Loucy (cell line): ENCODE data around the gene ANO10.

ENCODE experiments used
- H2AFZ ChIP-seq: fragments of 200-600 bp; sonication (generic); 2 replicates; pipeline ENCODE4 v1.6.0; 2016; ENCODE audit warnings: antibody characterized with exemption, mild to moderate bottlenecking, low read length, moderate library complexity
- H3F3A ChIP-seq: fragments of 200-600 bp; 2 replicates; pipeline ENCODE4 v1.6.0; 2016; ENCODE audit warnings: antibody characterized with exemption, low read depth, mild to moderate bottlenecking
- H3K27me3 ChIP-seq: fragments of 200-600 bp; sonication (generic); 2 replicates; pipeline ENCODE4 v1.6.1; 2014; ENCODE audit warnings: low read length, mild to moderate bottlenecking; ENCODE audit not compliant: insufficient read depth, poor library complexity, severe bottlenecking
- H3K36me3 ChIP-seq: fragments of 200-600 bp; sonication (generic); 2 replicates; pipeline ENCODE4 v1.6.1; 2016; ENCODE audit warnings: low read length; ENCODE audit not compliant: insufficient read depth
- H3K4me1 ChIP-seq: fragments of 200-600 bp; sonication (generic); 2 replicates; pipeline ENCODE4 v1.5.1; 2014; ENCODE audit warnings: low read length, mild to moderate bottlenecking; ENCODE audit not compliant: insufficient read depth, poor library complexity, severe bottlenecking
- H3K4me2 ChIP-seq: fragments of 200-600 bp; sonication (generic); 2 replicates; pipeline ENCODE4 v1.6.0; 2014; ENCODE audit warnings: antibody characterized with exemption, low read length, low read depth, mild to moderate bottlenecking; ENCODE audit not compliant: poor library complexity, severe bottlenecking
- H3K4me3 ChIP-seq: fragments of 200-600 bp; sonication (generic); 2 replicates; pipeline ENCODE4 v1.5.1; 2014; ENCODE audit warnings: low read length, mild to moderate bottlenecking, mixed read lengths; ENCODE audit not compliant: poor library complexity, severe bottlenecking
- H3K79me2 ChIP-seq: fragments of 200-600 bp; sonication (generic); 2 replicates; pipeline ENCODE4 v1.6.1; 2014; ENCODE audit warnings: low read length; ENCODE audit not compliant: insufficient read depth
- H3K9ac ChIP-seq: fragments of 200-600 bp; sonication (generic); 2 replicates; pipeline ENCODE4 v1.6.0; 2014; ENCODE audit warnings: mild to moderate bottlenecking, low read depth, low read length, moderate library complexity; ENCODE audit not compliant: poor library complexity, severe bottlenecking
- H3K9me2 ChIP-seq: fragments of 200-600 bp; sonication (generic); replicated peaks from 2 replicates; pipeline ENCODE4 v1.6.1; 2016; ENCODE audit warnings: low read depth, low read length, mixed read lengths
- H3K9me3 ChIP-seq: fragments of 200-600 bp; sonication (generic); 2 replicates; pipeline ENCODE4 v1.6.1; 2014; ENCODE audit warnings: mild to moderate bottlenecking, antibody characterized with exemption, low read length, low read depth; ENCODE audit not compliant: insufficient read depth
- H4K20me1 ChIP-seq: fragments of 200-600 bp; sonication (generic); 2 replicates; pipeline ENCODE4 v1.6.0; 2014; ENCODE audit warnings: antibody characterized with exemption, low read length, mild to moderate bottlenecking; ENCODE audit not compliant: insufficient read depth, poor library complexity, severe bottlenecking
- CTCF ChIP-seq: fragments of 200-600 bp; sonication (generic); conservative IDR thresholded peaks from 2 replicates; pipeline ENCODE4 v1.5.1; 2014; ENCODE audit warnings: mild to moderate bottlenecking, antibody characterized with exemption, low read length
- EZH2phosphoT487 ChIP-seq: fragments of 200-600 bp; IDR thresholded peaks from 2 replicates; pipeline ENCODE4 v1.6.1; 2018; ENCODE audit warnings: antibody characterized with exemption, mild to moderate bottlenecking, moderate library complexity, borderline replicate concordance

ANO10 gene

GRCh38 chr3:43391621-43392020 lies 230.2 kb downstream of the ANO10 start:
- Histone ChIP-seq H3K4me3 (no peak overlapping the region), H2AFZ (no peak overlapping the region), H3K9me3 (no peaks in the 10 kb centered on the region), H4K20me1 (no peaks in the 10 kb centered on the region), H3K36me3 (no peaks in the 10 kb centered on the region), H3K4me1 (peaks cover 55% of the 10 kb centered on the region), H3F3A (peaks cover 10% of the 10 kb centered on the region; the same call in 1 of the 2 replicates), H3K27me3 (no peaks in the 10 kb centered on the region), H3K79me2 (no peaks in the 10 kb centered on the region), H3K4me2 (no peak overlapping the region), H3K9me2 (no peaks in the 10 kb centered on the region), H3K9ac (no peak overlapping the region)
- TF ChIP-seq EZH2phosphoT487, result no peak
- TF ChIP-seq CTCF, result no peak

GRCh38 chr3:43390255-43390588 lies 231.6 kb downstream of the ANO10 start:
- no peak for TF ChIP-seq CTCF
- no peak for TF ChIP-seq EZH2phosphoT487
- Histone ChIP-seq H3K27me3 (no peaks in the 10 kb centered on the region), H2AFZ (no peak overlapping the region), H4K20me1 (no peaks in the 10 kb centered on the region), H3K79me2 (no peaks in the 10 kb centered on the region), H3K4me2 (peak overlapping the region; percentile 61), H3K4me1 (peaks cover 55% of the 10 kb centered on the region), H3K9me3 (no peaks in the 10 kb centered on the region; the same call in 1 of the 2 replicates), H3F3A (peaks cover 5% of the 10 kb centered on the region; the same call in 1 of the 2 replicates), H3K9me2 (no peaks in the 10 kb centered on the region), H3K36me3 (no peaks in the 10 kb centered on the region), H3K9ac (peak overlapping the region; percentile 40), H3K4me3 (peak overlapping the region; percentile 46)

- Histone ChIP-seq H3K36me3 (no peaks in the 10 kb centered on the region), H3K4me3 (peak overlapping the region; percentile 46), H3K4me2 (peak overlapping the region; percentile 61), H3K79me2 (no peaks in the 10 kb centered on the region), H3K9me2 (no peaks in the 10 kb centered on the region), H3K9ac (peak overlapping the region; percentile 40), H3K4me1 (peaks cover 55% of the 10 kb centered on the region), H3K27me3 (no peaks in the 10 kb centered on the region), H3K9me3 (no peaks in the 10 kb centered on the region; the same call in 1 of the 2 replicates), H3F3A (peaks cover 5% of the 10 kb centered on the region; the same call in 1 of the 2 replicates), H2AFZ (no peak overlapping the region), H4K20me1 (no peaks in the 10 kb centered on the region)
- TF ChIP-seq EZH2phosphoT487 (no peak), CTCF (no peak)
Measured at GRCh38 chr3:43389388-43390254, 232.2 kb downstream of the ANO10 start.
